Measurements from ENCODE around the gene SYCE3.

The SYCE3 gene

GRCh38 chr22:50599816-50600455 lies 37.2 kb upstream of the SYCE3 start:
- peak; percentile 67 for DNase-seq

- DNase-seq = no peak
Observed at GRCh38 chr22:50597097-50597496, 34.4 kb upstream of the SYCE3 start.

- no peak for DNase-seq
Observed at GRCh38 chr22:50595189-50595588, 32.5 kb upstream of the SYCE3 start.

GRCh38 chr22:50587407-50587806 lies 24.7 kb upstream of the SYCE3 start:
- no peak for DNase-seq

- DNase-seq = no peak
Observed at GRCh38 chr22:50586416-50586815, 23.7 kb upstream of the SYCE3 start.

- no peak for DNase-seq
Observed at GRCh38 chr22:50585781-50586180, 23.1 kb upstream of the SYCE3 start.

GRCh38 chr22:50585238-50585637 lies 22.5 kb upstream of the SYCE3 start:
- no peak for DNase-seq

- DNase-seq = no peak
Observed at GRCh38 chr22:50584106-50585096, 21.7 kb upstream of the SYCE3 start.

GRCh38 chr22:50583294-50583861 lies 20.7 kb upstream of the SYCE3 start:
- no peak for DNase-seq

- DNase-seq = peak; percentile 97
Observed at GRCh38 chr22:50582493-50583293, 20.0 kb upstream of the SYCE3 start, which contains the start of gene CHKB. Gene CHKB (minus strand): TSS chr22:50582849. CDS start chr22:50582781, 68 bp downstream.

- DNase-seq = peak; percentile 29
Observed at GRCh38 chr22:50581950-50582492, 19.3 kb upstream of the SYCE3 start.

GRCh38 chr22:50581031-50581949 lies 18.6 kb upstream of the SYCE3 start:
- no peak for DNase-seq

- no peak for DNase-seq
Observed at GRCh38 chr22:50579752-50580151, 17.0 kb upstream of the SYCE3 start.

- DNase-seq = no peak
Observed at GRCh38 chr22:50578776-50579310, 16.1 kb upstream of the SYCE3 start.

GRCh38 chr22:50577987-50578775 lies 15.5 kb upstream of the SYCE3 start, which contains the start of gene CPT1B:
Gene CPT1B (minus strand): TSS chr22:50578427. CDS start chr22:50577915, 512 bp downstream.
- DNase-seq = no peak

GRCh38 chr22:50577697-50577986 lies 14.9 kb upstream of the SYCE3 start:
- DNase-seq = no peak

GRCh38 chr22:50576806-50577696 lies 14.3 kb upstream of the SYCE3 start:
- no peak for DNase-seq

GRCh38 chr22:50576070-50576469 lies 13.4 kb upstream of the SYCE3 start:
- DNase-seq = no peak

- no peak for DNase-seq
Observed at GRCh38 chr22:50575426-50575941, 12.8 kb upstream of the SYCE3 start.

All from activated CD4-positive, alpha-beta T cell treated with anti-CD3 and anti-CD28 coated beads, Interleukin-2, amount 50 U/mL, for 1 hour (primary cell).